H9 (cell line): Measurements from ENCODE around the gene NR1H4. TPM values are rescaled to one million over a fixed set of nuclear protein-coding genes. Genes with fewer than 3 reads are reported as not detected.

Experiments
- DNase-seq: peaks from one replicate; pipeline ENCODE4 v3.0.0-alpha.2; 2017
- H2AFZ ChIP-seq: one replicate; pipeline ENCODE4 v1.6.1; 2013; ENCODE audit warnings: mild to moderate bottlenecking, low read length, control low read depth, moderate library complexity
- H2AK5ac ChIP-seq: 2 replicates; pipeline ENCODE4 v1.6.1; 2013; ENCODE audit warnings: low read length, control low read depth, mixed read lengths; ENCODE audit not compliant: insufficient read length
- H2BK120ac ChIP-seq: one replicate; pipeline ENCODE4 v1.6.1; 2013; ENCODE audit warnings: low read depth, mild to moderate bottlenecking, low read length, control low read depth, inconsistent platforms; ENCODE audit not compliant: poor library complexity, severe bottlenecking
- H2BK12ac ChIP-seq: 2 replicates; pipeline ENCODE4 v1.6.1; 2013; ENCODE audit warnings: low read length, control low read depth, mixed read lengths, low read depth; ENCODE audit not compliant: insufficient read length
- H2BK15ac ChIP-seq: 2 replicates; pipeline ENCODE4 v1.6.1; 2013; ENCODE audit warnings: low read depth, low read length, control low read depth
- H2BK20ac ChIP-seq: one replicate; pipeline ENCODE4 v1.6.1; 2013; ENCODE audit warnings: low read depth, mild to moderate bottlenecking, low read length, control low read depth, inconsistent platforms; ENCODE audit not compliant: poor library complexity, severe bottlenecking
- H2BK5ac ChIP-seq: 2 replicates; pipeline ENCODE4 v1.6.1; 2013; ENCODE audit warnings: low read length, control low read depth, mixed read lengths; ENCODE audit not compliant: insufficient read length
- H3K14ac ChIP-seq: 2 replicates; pipeline ENCODE4 v1.6.1; 2013; ENCODE audit warnings: low read length, control low read depth; ENCODE audit not compliant: insufficient read depth
- H3K18ac ChIP-seq: 2 replicates; pipeline ENCODE4 v1.6.1; 2013; ENCODE audit warnings: low read depth, mild to moderate bottlenecking, mixed read lengths, low read length, control low read depth; ENCODE audit not compliant: insufficient read length
- H3K23ac ChIP-seq: 2 replicates; pipeline ENCODE4 v1.6.1; 2013; ENCODE audit warnings: low read length, control low read depth, mixed read lengths, low read depth; ENCODE audit not compliant: insufficient read length
- H3K23me2 ChIP-seq: 2 replicates; pipeline ENCODE4 v1.6.1; 2013; ENCODE audit warnings: low read depth, mild to moderate bottlenecking, mixed read lengths, low read length, control low read depth; ENCODE audit not compliant: insufficient read length, poor library complexity, severe bottlenecking
- H3K27ac ChIP-seq: 2 replicates; pipeline ENCODE4 v1.5.1; 2013; ENCODE audit warnings: low read length, control low read depth, mixed read lengths, low read depth; ENCODE audit not compliant: insufficient read length
- H3K27me3 ChIP-seq: 2 replicates; pipeline ENCODE4 v1.6.1; 2013; ENCODE audit warnings: low read length, control low read depth, inconsistent platforms; ENCODE audit not compliant: insufficient read depth
- H3K4ac ChIP-seq: 2 replicates; pipeline ENCODE4 v1.6.1; 2013; ENCODE audit warnings: low read depth, mild to moderate bottlenecking, control low read depth, inconsistent platforms, low read length, moderate library complexity
- H3K4me1 ChIP-seq: 2 replicates; pipeline ENCODE4 v1.6.1; 2013; ENCODE audit warnings: low read length, control low read depth, inconsistent platforms; ENCODE audit not compliant: insufficient read depth
- H3K4me2 ChIP-seq: 2 replicates; pipeline ENCODE4 v1.6.1; 2013; ENCODE audit warnings: low read length, control low read depth, mixed read lengths; ENCODE audit not compliant: insufficient read length, insufficient read depth
- H3K56ac ChIP-seq: 2 replicates; pipeline ENCODE4 v1.6.1; 2013; ENCODE audit warnings: low read depth, mild to moderate bottlenecking, mixed read lengths, low read length, control low read depth; ENCODE audit not compliant: insufficient read length
- H3K79me1 ChIP-seq: 2 replicates; pipeline ENCODE4 v1.6.1; 2013; ENCODE audit warnings: low read depth, mild to moderate bottlenecking, moderate library complexity, low read length, control low read depth, inconsistent platforms; ENCODE audit not compliant: insufficient read depth, poor library complexity, severe bottlenecking
- H3K79me2 ChIP-seq: 2 replicates; pipeline ENCODE4 v1.6.1; 2013; ENCODE audit warnings: low read length, control low read depth, inconsistent platforms; ENCODE audit not compliant: insufficient read depth
- H3K9ac ChIP-seq: 2 replicates; pipeline ENCODE4 v1.6.1; 2013; ENCODE audit warnings: low read length, control low read depth, mixed read lengths; ENCODE audit not compliant: insufficient read length; ENCODE audit errors: extremely low read depth
- H3K9me3 ChIP-seq: one replicate; pipeline ENCODE4 v1.6.1; 2013; ENCODE audit warnings: low read depth, low read length, inconsistent platforms; ENCODE audit not compliant: control insufficient read depth
- H3T11ph ChIP-seq: one replicate; pipeline ENCODE4 v1.6.1; 2013; ENCODE audit warnings: mild to moderate bottlenecking, low read length, control low read depth, inconsistent platforms
- H4K20me1 ChIP-seq: one replicate; pipeline ENCODE4 v1.6.1; 2013; ENCODE audit not compliant: control insufficient read depth, insufficient read length, insufficient read depth
- H4K5ac ChIP-seq: 2 replicates; pipeline ENCODE4 v1.6.1; 2013; ENCODE audit warnings: low read depth, mild to moderate bottlenecking, mixed read lengths, low read length, control low read depth; ENCODE audit not compliant: insufficient read length
- H4K8ac ChIP-seq: replicated peaks from 2 replicates; pipeline ENCODE4 v1.6.1; 2013; ENCODE audit warnings: low read length, control low read depth, mixed read lengths, low read depth; ENCODE audit not compliant: insufficient read length
- H4K91ac ChIP-seq: 2 replicates; pipeline ENCODE4 v1.6.1; 2013; ENCODE audit warnings: low read depth, mild to moderate bottlenecking, moderate library complexity, mixed read lengths, low read length, control low read depth; ENCODE audit not compliant: insufficient read length
- H3K27ac Mint-ChIP-seq, 3 experiments: 2 replicates in 2 of 3; 3 replicates in 1 of 3; pipeline ENCODE4 v1.8.0; 2020 to 2021; ENCODE audit warnings: mixed read lengths in 3 of 3, mild to moderate bottlenecking in 1 of 3, moderate library complexity in 1 of 3
- H3K27me3 Mint-ChIP-seq: 2 replicates; pipeline ENCODE4 v1.8.0; 2021; ENCODE audit warnings: low read depth, mild to moderate bottlenecking, moderate library complexity, mixed read lengths
- H3K36me3 Mint-ChIP-seq, 3 experiments: 2 replicates in 2 of 3; 3 replicates in 1 of 3; pipeline ENCODE4 v1.8.0; 2020 to 2021; ENCODE audit warnings: low read depth in 3 of 3, mixed read lengths in 3 of 3; ENCODE audit not compliant: insufficient read depth in 1 of 3
- H3K4me1 Mint-ChIP-seq, 2 experiments: 2 replicates each; pipeline ENCODE4 v1.8.0; 2020; ENCODE audit warnings: mixed read lengths in 2 of 2
- H3K4me3 Mint-ChIP-seq, 2 experiments: 2 replicates in 1 of 2; 3 replicates in 1 of 2; pipeline ENCODE4 v1.8.0; 2020 to 2021; ENCODE audit warnings: mild to moderate bottlenecking in 2 of 2, mixed read lengths in 2 of 2, moderate library complexity in 1 of 2
- H3K9me3 Mint-ChIP-seq, 2 experiments: 2 replicates in 1 of 2; 3 replicates in 1 of 2; pipeline ENCODE4 v1.8.0; 2020; ENCODE audit warnings: mild to moderate bottlenecking in 2 of 2, mixed read lengths in 2 of 2, moderate library complexity in 1 of 2
- CTCF ChIP-seq: fragments of 200-600 bp; sonication (generic); conservative IDR thresholded peaks from 3 replicates; pipeline ENCODE4 v1.8.0; 2021; ENCODE audit warnings: antibody characterized with exemption, mild to moderate bottlenecking
- WGBS: extraction: QIAGEN DNeasy Blood & Tissue Kit; methylation state at CpG from one replicate; pipeline ENCODE4 v1.1.7; 2013; ENCODE audit warnings: missing lambda C conversion rate, low lambda C conversion rate, mixed read lengths; ENCODE audit not compliant: insufficient read length; ENCODE audit errors: extremely low coverage; 5-methylcytosine and 5-hydroxymethylcytosine counted together
- total RNA-seq: library from RNA; stranded (reverse); gene quantifications from 2 replicates; pipeline ENCODE4 v1.2.1, GENCODE V29; 2021

The NR1H4 gene
- total RNA-seq, 1 experiment from 2014 or later: not detected

- H3K4me1 Mint-ChIP-seq: peaks cover 3% of the 10 kb centered on the region in 2 experiments; a peak in 1 of 4 replicates
- no peak for DNase-seq
- Histone ChIP-seq H3K14ac (no peak overlapping the region), H3K4me2 (no peak overlapping the region), H3K9me3 (no peaks in the 10 kb centered on the region), H4K91ac (no peak overlapping the region), H3K23me2 (no peaks in the 10 kb centered on the region), H2BK120ac (no peak overlapping the region), H3K79me2 (no peaks in the 10 kb centered on the region), H4K8ac (no peak overlapping the region), H3K79me1 (no peaks in the 10 kb centered on the region), H3K9ac (no peak overlapping the region), H3K4me1 (peaks cover 2% of the 10 kb centered on the region; the same call in 1 of the 2 replicates), H2BK5ac (no peak overlapping the region), H2AK5ac (no peak overlapping the region), H3K27me3 (no peaks in the 10 kb centered on the region), H2BK20ac (no peak overlapping the region), H3K56ac (no peak overlapping the region), H2AFZ (no peak overlapping the region), H2BK15ac (no peak overlapping the region), H4K5ac (no peak overlapping the region), H2BK12ac (no peak overlapping the region), H3K27ac (no peak overlapping the region), H3K23ac (no peak overlapping the region), H3T11ph (no peak overlapping the region), H3K4ac (no peak overlapping the region), H4K20me1 (no peaks in the 10 kb centered on the region), H3K18ac (no peak overlapping the region)
- no peak overlapping the region for H3K4me3 Mint-ChIP-seq
- H3K36me3 Mint-ChIP-seq: no peaks in the 10 kb centered on the region
- no peaks in the 10 kb centered on the region for H3K9me3 Mint-ChIP-seq
- WGBS: no CpG with 5 or more reads among the region's 2 CpGs
- no peak overlapping the region for H3K27ac Mint-ChIP-seq
- H3K27me3 Mint-ChIP-seq: no peaks in the 10 kb centered on the region
- TF ChIP-seq CTCF: no peak
These were observed 20.9 kb downstream of the NR1H4 start for GRCh38 chr12:100494538-100494937.
